Endothelial cell of umbilical vein (primary cell): ENCODE measurements around the gene CLDN5. TPM values are rescaled to one million over a fixed set of nuclear protein-coding genes. Genes with fewer than 3 reads are reported as not detected.

Experiments
- BruUV-seq: library from RNA; stranded (reverse); fragments of 400-500 nt; replicated peaks from 2 replicates; lab custom pipeline; 2021; lab: Mats Ljungman, UMichigan
- CTCF ChIA-PET: fragments of 300-600, 350-600 bp; sonication (Branson Sonifier 250); formaldehyde crosslinking; loops from one replicate; lab custom pipeline; 2021; ENCODE audit warnings: antibody characterized with exemption, inconsistent platforms; lab: Charles Lee
- POLR2A ChIA-PET: fragments of 300-600, 350-600 bp; sonication (Branson Sonifier 250); formaldehyde crosslinking; loops from one replicate; lab custom pipeline; 2021; ENCODE audit warnings: antibody characterized with exemption, inconsistent platforms; lab: Charles Lee
- DNase-seq: peaks from one replicate; pipeline ENCODE4 v3.0.0-alpha.2; 2011; ENCODE audit warnings: low read depth, low spot score
- FAIRE-seq: peaks from 2 replicates; lab custom pipeline; 2011; peaks lifted over from hg19 to GRCh38; lab: Jason Lieb, UNC
- H2AFZ ChIP-seq: 2 replicates; pipeline ENCODE4 v1.6.0; 2012; ENCODE audit warnings: low read depth, low read length, control low read depth, inconsistent platforms
- H3K27ac ChIP-seq: 2 replicates; pipeline ENCODE4 v1.5.1; 2011; ENCODE audit warnings: low read depth, mild to moderate bottlenecking, control low read depth, low read length, moderate library complexity; ENCODE audit not compliant: insufficient read depth
- H3K27me3 ChIP-seq, 2 experiments: 2 replicates each; pipeline versions ENCODE4 v1.6.0 to v1.6.1; 2011; ENCODE audit warnings: low read length in 2 of 2, mixed read lengths in 1 of 2; ENCODE audit not compliant: control insufficient read depth in 2 of 2, insufficient read depth in 2 of 2
- H3K36me3 ChIP-seq, 2 experiments: 2 replicates in 1 of 2; 3 replicates in 1 of 2; pipeline ENCODE4 v1.5.1; 2011; ENCODE audit warnings: low read length in 2 of 2, mild to moderate bottlenecking in 1 of 2, moderate library complexity in 1 of 2; ENCODE audit not compliant: control insufficient read depth in 2 of 2, insufficient read depth in 2 of 2; ENCODE audit errors: extremely low read depth in 1 of 2
- H3K4me1 ChIP-seq: 3 replicates; pipeline ENCODE4 v1.5.1; 2011; ENCODE audit warnings: mild to moderate bottlenecking, low read length; ENCODE audit not compliant: control insufficient read depth, insufficient read depth; ENCODE audit errors: extremely low read depth
- H3K4me2 ChIP-seq: 2 replicates; pipeline ENCODE4 v1.6.1; 2011; ENCODE audit warnings: low read length, control low read depth, mixed read lengths; ENCODE audit not compliant: insufficient read depth
- H3K4me3 ChIP-seq, 3 experiments: fragments of 200-600 bp in 1 of 3; sonication (generic), shearing (Covaris generic) in 1 of 3; replicated peaks in 1 of 3; 2 replicates each; pipeline ENCODE4 v1.5.1; 2011 to 2016; ENCODE audit warnings: control low read depth in 3 of 3, low read length in 3 of 3, mild to moderate bottlenecking in 2 of 3, inconsistent platforms in 1 of 3, low read depth in 1 of 3, moderate library complexity in 1 of 3; ENCODE audit not compliant: insufficient read depth in 1 of 3
- H3K79me2 ChIP-seq: 2 replicates; pipeline ENCODE4 v1.6.0; 2012; ENCODE audit warnings: low read length, inconsistent platforms; ENCODE audit not compliant: control insufficient read depth, insufficient read depth
- H3K9ac ChIP-seq: replicated peaks from 2 replicates; pipeline ENCODE3; 2011; ENCODE audit warnings: low read length, control low read depth; ENCODE audit not compliant: insufficient read depth; ENCODE audit errors: extremely low read depth
- H3K9me1 ChIP-seq: replicated peaks from 3 replicates; pipeline ENCODE4 v1.6.0; 2011; ENCODE audit warnings: mild to moderate bottlenecking, low read length; ENCODE audit not compliant: control insufficient read depth, insufficient read depth; ENCODE audit errors: extremely low read depth
- H3K9me3 ChIP-seq: replicated peaks from 2 replicates; pipeline ENCODE4 v1.5.1; 2012; ENCODE audit warnings: low read length, inconsistent platforms; ENCODE audit not compliant: control insufficient read depth, insufficient read depth
- H4K20me1 ChIP-seq: replicated peaks from 2 replicates; pipeline ENCODE3; 2011; ENCODE audit warnings: mild to moderate bottlenecking, low read length; ENCODE audit not compliant: control insufficient read depth, insufficient read depth; ENCODE audit errors: extremely low read depth
- CTCF ChIP-seq, 2 donors: IDR thresholded peaks; 1 replicate in 1 of 2; 2 replicates in 1 of 2; pipeline ENCODE4 v1.5.1; 2011; ENCODE audit warnings: low read length in 2 of 2, mild to moderate bottlenecking in 2 of 2, moderate library complexity in 2 of 2, control low read depth in 1 of 2, inconsistent platforms in 1 of 2, low read depth in 1 of 2; ENCODE audit not compliant: insufficient read depth in 1 of 2; ENCODE audit errors: extremely low read depth in 1 of 2
- EZH2 ChIP-seq: IDR thresholded peaks from 2 replicates; pipeline ENCODE4 v1.6.1; 2012; ENCODE audit warnings: borderline replicate concordance, low read depth, mild to moderate bottlenecking, moderate library complexity, low read length, inconsistent platforms; ENCODE audit not compliant: severe bottlenecking
- FOS ChIP-seq: IDR thresholded peaks from 2 replicates; pipeline ENCODE4 v1.6.1; 2011; ENCODE audit warnings: mild to moderate bottlenecking, low read length, moderate library complexity, borderline replicate concordance; ENCODE audit not compliant: insufficient read depth
- GATA2 ChIP-seq: IDR thresholded peaks from 2 replicates; pipeline ENCODE4 v1.7.0; 2011; ENCODE audit warnings: low read depth, mild to moderate bottlenecking, moderate library complexity, mixed read lengths, low read length; ENCODE audit not compliant: insufficient read length, insufficient read depth
- JUN ChIP-seq: IDR thresholded peaks from 2 replicates; pipeline ENCODE4 v1.6.1; 2011; ENCODE audit warnings: borderline replicate concordance, low read depth; ENCODE audit not compliant: insufficient read length, insufficient read depth
- MAX ChIP-seq: IDR thresholded peaks from 2 replicates; pipeline ENCODE4 v1.6.1; 2011; ENCODE audit not compliant: insufficient read depth, insufficient read length
- MYC ChIP-seq: IDR thresholded peaks from one replicate; pipeline ENCODE4 v1.6.1; 2011; ENCODE audit warnings: mild to moderate bottlenecking, low read depth, low read length
- POLR2A ChIP-seq: IDR thresholded peaks from 2 replicates; pipeline ENCODE4 v1.6.1; 2012; ENCODE audit warnings: low read depth, mild to moderate bottlenecking, control low read depth, low read length
- POLR2AphosphoS5 ChIP-seq: IDR thresholded peaks from 2 replicates; pipeline ENCODE4 v1.6.1; 2012; ENCODE audit warnings: low read depth, mild to moderate bottlenecking, control low read depth, low read length, moderate library complexity; ENCODE audit not compliant: insufficient read depth
- dilution Hi-C: fragments of 300-500 bp; cut with MboI; formaldehyde crosslinking; loops from one replicate; pipeline ENCODE4 v1.15.0; 2019; ENCODE audit warnings: low sequenced_read_pairs; ENCODE audit not compliant: extremely low pct_ligation_motif_present
- intact Hi-C: fragments of 100-400 bp; cut with micrococcal nuclease; formaldehyde crosslinking; loops from one replicate; pipeline ENCODE4 v1.10.0; 2022
- polyA plus RNA-seq, 4 experiments: library from polyadenylated mRNA; depleted of rRNA in 3 of 4; stranded (reverse) in 3 of 4; unstranded in 1 of 4; fragments of >200 nt; gene quantifications; 2 replicates each; pipeline versions ENCODE4 v1.2.1 to v1.2.3, GENCODE V29; 2011 to 2012; ENCODE audit warnings: missing spikeins in 1 of 4
- total RNA-seq: library from RNA; stranded (reverse); gene quantifications from 2 replicates; pipeline ENCODE4 v1.2.3, GENCODE V29; 2021

Gene CLDN5
- total and polyA plus RNA-seq, 2 donors (not counting 3 experiments of a cell fraction or from before 2014, with no cell fraction given), result 198 to 252 TPM

- no peak for DNase-seq
- TF ChIP-seq MYC (no peak), JUN (no peak), EZH2 (no peak), MAX (no peak), CTCF (IDR thresholded peaks at IDR 0.05; ENCODE audit: extremely low read depth in 1 of 2, insufficient read depth in 1 of 2, low read depth in 1 of 2, low read length in 2 of 2) (no peak), FOS (no peak), GATA2 (no peak), POLR2AphosphoS5 (no peak), POLR2A (no peak)
- Histone ChIP-seq H3K4me1 (peaks cover 50% of the 10 kb centered on the region), H3K9ac (no peak overlapping the region), H2AFZ (no peak overlapping the region), H3K9me1 (no peaks in the 10 kb centered on the region), H4K20me1 (no peaks in the 10 kb centered on the region), H3K27ac (no peak overlapping the region), H3K36me3 (no peaks in the 10 kb centered on the region), H3K27me3 (no peaks in the 10 kb centered on the region), H3K4me2 (no peak overlapping the region), H3K79me2 (no peaks in the 10 kb centered on the region), H3K9me3 (no peaks in the 10 kb centered on the region), H3K4me3 (no peak overlapping the region)
- ChIA-PET POLR2A (interaction anchor here (1.3 kb wide), 1 partner anchor 10 kb away, joined by 3 read pairs; no protein-coding TSS in a partner anchor), CTCF (interaction anchor here (1.0 to 2.6 kb wide), 7 partner anchors 8 to 73 kb away, joined by 3 to 14 read pairs (median 3); partner anchors contain the start of gene CLDN5)
- FAIRE-seq, result no peak
- intact Hi-C loops, result no loop called here
- BruUV-seq, result no TSS peak
- dilution Hi-C loops, result no loop called here
Observed at GRCh38 chr22:19569276-19569640, 45.0 kb upstream of the CLDN5 start.
